K562 (cell line): Measurements from ENCODE around the gene TYW3. TPM values are rescaled to one million over a fixed set of nuclear protein-coding genes. Genes with fewer than 3 reads are reported as not detected.

Experiments used
- CCNT2 ChIP-seq: IDR thresholded peaks from 2 replicates; pipeline ENCODE4 v1.6.1; 2011; ENCODE audit warnings: borderline replicate concordance, low read depth, mild to moderate bottlenecking, moderate library complexity, mixed read lengths, low read length; ENCODE audit not compliant: insufficient read length; ENCODE audit errors: extremely low read depth
- CREBBP ChIP-seq: IDR thresholded peaks from one replicate; pipeline ENCODE4 v1.6.1; 2012; ENCODE audit warnings: low read depth, mild to moderate bottlenecking, control low read depth, inconsistent platforms, low read length
- DEAF1 ChIP-seq: fragments of 450-650 bp; formaldehyde crosslinking; IDR thresholded peaks from 2 replicates; pipeline ENCODE4 v1.4.0; 2020; ENCODE audit warnings: mild to moderate bottlenecking, moderate library complexity
- FOSL1 ChIP-seq: fragments of 200-800 bp; sonication (Bioruptor generic); conservative IDR thresholded peaks from 2 replicates; pipeline ENCODE4 v1.6.1; 2016; ENCODE audit warnings: missing genetic modification characterization, missing compliant biosample characterization
- HMG20B ChIP-seq: fragments of 250-450 bp; sonication (Bioruptor Pico); IDR thresholded peaks from 2 replicates; pipeline ENCODE4 v1.5.0; 2021; ENCODE audit warnings: mild to moderate bottlenecking
- MTF1 ChIP-seq: fragments of 250-450 bp; sonication (Bioruptor Pico); IDR thresholded peaks from 2 replicates; pipeline ENCODE4 v1.9.0; 2021; ENCODE audit warnings: moderate library complexity, mild to moderate bottlenecking, inconsistent platforms, borderline replicate concordance
- NBN ChIP-seq: fragments of 450-650 bp; IDR thresholded peaks from 2 replicates; pipeline ENCODE4 v1.6.1; 2016; ENCODE audit warnings: low read depth, mild to moderate bottlenecking
- NFATC3 ChIP-seq: fragments of 450-650 bp; IDR thresholded peaks from 2 replicates; pipeline ENCODE4 v1.6.1; 2017; ENCODE audit warnings: mild to moderate bottlenecking
- SLC30A9 ChIP-seq: fragments of 250-450 bp; sonication (Bioruptor Pico); IDR thresholded peaks from 2 replicates; pipeline ENCODE4 v1.8.0; 2022; ENCODE audit warnings: mild to moderate bottlenecking, moderate library complexity
- SRSF9 ChIP-seq: fragments of 200-400 bp; formaldehyde crosslinking; IDR thresholded peaks from 2 replicates; pipeline ENCODE4 v1.6.1; 2017; ENCODE audit warnings: low read depth, low read length, borderline replicate concordance
- TFE3 ChIP-seq: fragments of 450-650 bp; formaldehyde crosslinking; IDR thresholded peaks from 2 replicates; pipeline ENCODE4 v1.4.0; 2020; ENCODE audit warnings: mild to moderate bottlenecking, mixed read lengths
- ZBTB40 ChIP-seq, 2 experiments: fragments of 450-650 bp in 1 of 2; sonication (generic) in 1 of 2; formaldehyde crosslinking in 1 of 2; IDR thresholded peaks; 2 replicates each; pipeline versions ENCODE4 v1.7.1 to v1.9.0; 2016 to 2022; ENCODE audit warnings: inconsistent platforms in 1 of 2, mild to moderate bottlenecking in 1 of 2, missing genetic modification reagents in 1 of 2
- ZBTB7A ChIP-seq: IDR thresholded peaks from 2 replicates; pipeline ENCODE4 v1.6.1; 2011; ENCODE audit warnings: low read depth, mild to moderate bottlenecking, low read length, moderate library complexity, borderline replicate concordance; ENCODE audit not compliant: control insufficient read depth
- polyA plus RNA-seq, 8 experiments: library from polyadenylated mRNA; depleted of rRNA in 4 of 8; stranded (reverse) in 5 of 8; unstranded in 3 of 8; fragments of >200 nt; fragmentation: Nextera tagmentation in 2 of 8; fragmentation: Illumina TruSeq in 1 of 8; extraction: Ambion mirVana in 2 of 8; extraction: Trizol in 1 of 8; gene quantifications; 2 replicates each; pipeline versions ENCODE4 v1.2.1 to v1.2.3, GENCODE V29; 2011 to 2014; ENCODE audit warnings: inconsistent platforms in 1 of 8, missing spikeins in 1 of 8
- total RNA-seq, 7 experiments: library from RNA; depleted of rRNA in 6 of 7; stranded (reverse); fragments of >200 nt in 6 of 7; fragmentation: Illumina TruSeq in 2 of 7; extraction: Trizol in 2 of 7; gene quantifications; 2 replicates each; pipeline versions ENCODE4 v1.2.1 to v1.2.3, GENCODE V29; 2011 to 2021; ENCODE audit warnings: low replicate concordance in 1 of 7

TYW3 gene
- total and polyA plus RNA-seq, 9 of the 15 experiments (the other 6 are each of a cell fraction or from before 2014, with no cell fraction given) = 22.0 to 54.0 (median 41.1) TPM

- TF ChIP-seq ZBTB40 (IDR thresholded peaks at IDR 0.05) (no peak; the same call in 1 of the 2 replicates), ZBTB40 (CRISPR knock-in tag; IDR thresholded peaks at IDR 0.05) (no peak), SRSF9 (no peak), CREBBP (no peak), DEAF1 (CRISPR knock-in tag) (no peak), SLC30A9 (no peak), FOSL1 (no peak), NBN (peak; percentile 91), TFE3 (CRISPR knock-in tag) (no peak), ZBTB7A (no peak), MTF1 (CRISPR knock-in tag) (no peak), CCNT2 (peak; percentile 34), NFATC3 (no peak), HMG20B (CRISPR knock-in tag) (no peak)
Observed at GRCh38 chr1:74732960-74733603, at the start of gene TYW3, which contains the start of gene CRYZ (continued).
